Esophagus muscularis mucosa (tissue), 4 donors: ENCODE data around the gene PDE6C. TPM values are rescaled to one million over a fixed set of nuclear protein-coding genes. Genes with fewer than 3 reads are reported as not detected.

Experiments
- DNase-seq: peaks from one replicate; pipeline ENCODE4 v3.0.0-alpha.2; 2017; ENCODE audit errors: extremely low spot score
- H3K27ac ChIP-seq, 4 donors: fragments of 200-600 bp; sonication (generic); replicated peaks in 1 of 4; 1 replicate in 3 of 4; 2 replicates in 1 of 4; pipeline ENCODE4 v1.5.1; 2016 to 2019; ENCODE audit warnings: mild to moderate bottlenecking in 1 of 4
- H3K27me3 ChIP-seq, 4 donors: fragments of 200-600 bp; sonication (generic); one replicate each; pipeline versions ENCODE4 v1.5.1 to v1.6.0; 2016 to 2019
- H3K36me3 ChIP-seq, 4 donors: fragments of 200-600 bp; sonication (generic); one replicate each; pipeline ENCODE4 v1.5.1; 2016 to 2019
- H3K4me1 ChIP-seq, 4 donors: fragments of 200-600 bp; sonication (generic); one replicate each; pipeline ENCODE4 v1.5.1; 2016 to 2019
- H3K4me3 ChIP-seq, 4 donors: fragments of 200-600 bp; sonication (generic); 1 replicate in 2 of 4; 2 replicates in 2 of 4; pipeline ENCODE4 v1.5.1; 2016 to 2019; ENCODE audit warnings: mild to moderate bottlenecking in 4 of 4, moderate library complexity in 1 of 4
- H3K9me3 ChIP-seq, 4 donors: fragments of 200-600 bp; sonication (generic); 1 replicate in 3 of 4; 2 replicates in 1 of 4; pipeline ENCODE4 v1.5.1; 2016 to 2019
- CTCF ChIP-seq, 3 experiments: fragments of 200-600 bp in 2 of 3; fragments of 450-650 bp in 1 of 3; sonication (generic) in 2 of 3; IDR thresholded peaks; one replicate each; pipeline ENCODE4 v1.5.1; 2017 to 2019; ENCODE audit warnings: antibody characterized with exemption in 3 of 3, mild to moderate bottlenecking in 2 of 3, moderate library complexity in 1 of 3
- EP300 ChIP-seq: sonication (generic); formaldehyde crosslinking; IDR thresholded peaks from one replicate; pipeline ENCODE4 v1.6.1; 2017; ENCODE audit warnings: antibody characterized with exemption
- POLR2A ChIP-seq: fragments of 450-650 bp; IDR thresholded peaks from one replicate; pipeline ENCODE4 v1.6.1; 2017; ENCODE audit warnings: antibody characterized with exemption, moderate library complexity, mild to moderate bottlenecking, low read depth
- POLR2AphosphoS5 ChIP-seq, 2 donors: sonication (generic); formaldehyde crosslinking; IDR thresholded peaks; one replicate each; pipeline ENCODE4 v1.6.1; 2017; ENCODE audit warnings: antibody characterized with exemption in 2 of 2
- WGBS: methylation state at CpG from one replicate; pipeline ENCODE4 v1.1.5; 2018; 5-methylcytosine and 5-hydroxymethylcytosine counted together
- intact Hi-C: fragments of 100-400 bp; cut with DNase I; formaldehyde crosslinking; loops from one replicate; pipeline ENCODE4 v1.15.1; 2023
- total RNA-seq, 4 donors: library from RNA; depleted of rRNA; stranded (reverse); fragments of >200 nt; gene quantifications; one replicate each; pipeline versions ENCODE4 v1.1.0 to v1.2.1, GENCODE V29; 2016

PDE6C gene
- total RNA-seq, 4 donors from 2014 or later, result not detected

GRCh38 chr10:93572606-93573005 is 39.7 kb upstream of the PDE6C start:
- Histone ChIP-seq H3K27ac (no peak overlapping the region), H3K9me3 (no peaks in the 10 kb centered on the region), H3K27me3 (peaks cover 0 to 28% (median 6%) of the 10 kb centered on the region in 4 donors), H3K4me3 (no peak overlapping the region), H3K4me1 (peaks cover 4 to 12% (median 6%) of the 10 kb centered on the region in 4 donors), H3K36me3 (no peaks in the 10 kb centered on the region)
- intact Hi-C loops, result no loop called here
- TF ChIP-seq POLR2AphosphoS5 (IDR thresholded peaks at IDR 0.05), result no peak
- no peak for TF ChIP-seq EP300
- no peak for TF ChIP-seq POLR2A
- no peak for TF ChIP-seq CTCF (IDR thresholded peaks at IDR 0.05)
- no peak for DNase-seq
- 35% methylated on average over 2 of the region's 2 CpGs for WGBS

GRCh38 chr10:93573051-93573909 is 39.1 kb upstream of the PDE6C start:
- WGBS, result 53% methylated on average over 10 of the region's 10 CpGs
- no peak for TF ChIP-seq EP300
- TF ChIP-seq CTCF (IDR thresholded peaks at IDR 0.05), result no peak
- no peak for TF ChIP-seq POLR2A
- TF ChIP-seq POLR2AphosphoS5 (IDR thresholded peaks at IDR 0.05), result no peak

GRCh38 chr10:93573924-93574323 is 38.4 kb upstream of the PDE6C start:
- peaks cover 0 to 15% (median 0%) of the 10 kb centered on the region in 4 donors for H3K27me3 ChIP-seq
- WGBS, result 72% methylated on average over 3 of the region's 3 CpGs
- H3K9me3 ChIP-seq, result no peaks in the 10 kb centered on the region
- no peaks in the 10 kb centered on the region for H3K36me3 ChIP-seq
- H3K4me3 ChIP-seq, result no peak overlapping the region
- peaks cover 0 to 7% (median 3%) of the 10 kb centered on the region in 4 donors for H3K4me1 ChIP-seq
- intact Hi-C loops, result no loop called here
- H3K27ac ChIP-seq, result no peak overlapping the region
- no peak for TF ChIP-seq POLR2AphosphoS5 (IDR thresholded peaks at IDR 0.05)
- TF ChIP-seq EP300, result no peak
- TF ChIP-seq CTCF (IDR thresholded peaks at IDR 0.05), result no peak
- no peak for TF ChIP-seq POLR2A
- DNase-seq, result no peak

More at GRCh38 chr10:93573051-93573909, 39.1 kb upstream of the PDE6C start:
- Histone ChIP-seq H3K27ac (no peak overlapping the region), H3K27me3 (peaks cover 0 to 21% (median 1%) of the 10 kb centered on the region in 4 donors), H3K9me3 (no peaks in the 10 kb centered on the region), H3K36me3 (no peaks in the 10 kb centered on the region), H3K4me3 (no peak overlapping the region), H3K4me1 (peaks cover 0 to 7% (median 3%) of the 10 kb centered on the region in 4 donors)
- intact Hi-C loops, result no loop called here
- no peak for DNase-seq

GRCh38 chr10:93576888-93577287 is 35.4 kb upstream of the PDE6C start:
- H3K4me1 ChIP-seq, result peaks cover 0 to 7% (median 3%) of the 10 kb centered on the region in 4 donors
- intact Hi-C loops, result no loop called here
- peaks cover 0 to 12% (median 0%) of the 10 kb centered on the region in 4 donors for H3K27me3 ChIP-seq
- no peak for DNase-seq
- H3K27ac ChIP-seq, result no peak overlapping the region
- H3K9me3 ChIP-seq, result peaks cover 0 to 7% (median 5%) of the 10 kb centered on the region in 4 donors
- 65% methylated on average over 3 of the region's 3 CpGs for WGBS
- H3K36me3 ChIP-seq, result no peaks in the 10 kb centered on the region
- H3K4me3 ChIP-seq, result no peak overlapping the region
- TF ChIP-seq POLR2A (no peak), CTCF (IDR thresholded peaks at IDR 0.05) (no peak), POLR2AphosphoS5 (IDR thresholded peaks at IDR 0.05) (no peak), EP300 (no peak)
